ENCODE results near the gene CTDSPL2.
A peak's percentile ranks its signal among the peaks of the same experiment; 100 is the strongest.
"Not testable (repeated sequence)": the region's sequence is repeated elsewhere in the genome, so short reads cannot be mapped to it uniquely, and the experiment has no call there.

CTDSPL2 gene

GRCh38 chr15:44447772-44448376 lies 20.4 kb downstream of the CTDSPL2 start:
- Mint-ChIP-seq H3K9me3 (no peaks in the 10 kb centered on the region), H3K36me3 (ENCODE audit: insufficient read depth) (peaks cover 29% of the 10 kb centered on the region), H3K27me3 (no peaks in the 10 kb centered on the region), H3K4me3 (no peak overlapping the region), H3K4me1 (ENCODE audit: low read depth in 2 of 2) (peaks cover 19 to 37% of the 10 kb centered on the region in 2 donors), H3K27ac (peak overlapping the region in 1 of 2 donors; percentile 59)
- ATAC-seq (replicated peaks): no peak
- DNase-seq: no peak

DNA sequence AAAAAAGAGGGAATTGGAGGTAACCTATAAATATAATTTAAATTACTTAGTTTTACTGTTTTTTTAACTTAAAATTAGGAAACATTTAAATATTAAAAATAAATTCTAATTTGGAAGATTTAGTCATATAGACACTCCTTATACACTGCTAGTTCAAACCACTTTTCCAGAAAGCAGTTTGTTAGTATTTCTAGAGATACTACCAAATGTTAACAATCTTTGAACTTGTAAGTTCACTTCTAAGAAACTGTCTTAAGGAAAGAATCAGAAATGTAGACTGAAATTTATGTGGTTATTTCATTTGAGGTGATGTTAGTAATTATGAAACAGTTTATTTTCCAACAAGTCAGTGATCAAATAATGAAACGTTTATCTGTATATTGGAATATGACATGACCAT lies 22.7 kb downstream of the CTDSPL2 start:
- no peak overlapping the region for H3K4me3 Mint-ChIP-seq
- ATAC-seq (replicated peaks): no peak
- H3K9me3 Mint-ChIP-seq: no peaks in the 10 kb centered on the region
- no peaks in the 10 kb centered on the region for H3K27me3 Mint-ChIP-seq
- no peak for DNase-seq
- peaks cover 17 to 36% of the 10 kb centered on the region in 2 donors for H3K4me1 Mint-ChIP-seq (ENCODE audit: low read depth in 2 of 2)
- no peak overlapping the region for H3K27ac Mint-ChIP-seq
- H3K36me3 Mint-ChIP-seq (ENCODE audit: insufficient read depth): peaks cover 24% of the 10 kb centered on the region

DNA sequence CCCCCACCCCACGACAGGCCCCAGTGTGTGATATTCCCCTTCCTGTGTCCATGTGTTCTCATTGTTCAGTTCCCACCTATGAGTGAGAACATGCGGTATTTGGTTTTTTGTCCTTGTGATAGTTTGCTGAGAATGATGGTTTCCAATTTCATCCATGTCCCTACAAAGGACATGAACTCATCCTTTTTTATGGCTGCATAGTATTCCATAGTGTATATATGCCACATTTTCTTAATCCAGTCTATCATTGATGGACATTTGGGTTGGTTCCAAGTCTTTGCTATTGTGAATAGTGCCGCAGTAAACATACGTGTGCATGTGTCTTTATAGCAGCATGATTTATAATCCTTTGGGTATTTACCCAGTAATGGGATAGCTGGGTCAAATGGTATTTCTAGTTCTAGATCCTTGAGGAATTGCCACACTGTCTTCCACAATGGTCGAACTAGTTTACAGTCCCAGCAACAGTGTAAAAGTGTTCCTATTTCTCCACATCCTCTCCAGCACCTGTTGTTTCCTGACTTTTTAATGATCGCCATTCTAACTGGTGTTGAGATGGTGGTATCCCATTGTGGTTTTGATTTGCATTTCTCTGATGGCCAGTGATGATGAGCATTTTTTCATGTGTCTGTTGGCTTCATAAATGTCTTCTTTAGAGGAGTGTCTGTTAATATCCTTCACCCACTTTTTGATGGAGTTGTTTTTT lies 26.3 kb downstream of the CTDSPL2 start:
- H3K9me3 Mint-ChIP-seq; H3K4me3 Mint-ChIP-seq; DNase-seq; H3K27ac Mint-ChIP-seq; ATAC-seq (replicated peaks); H3K27me3 Mint-ChIP-seq; H3K36me3 Mint-ChIP-seq (ENCODE audit: insufficient read depth): not testable (repeated sequence)
- peaks cover 19 to 56% of the 10 kb centered on the region in 2 donors for H3K4me1 Mint-ChIP-seq (ENCODE audit: low read depth in 2 of 2)

DNA sequence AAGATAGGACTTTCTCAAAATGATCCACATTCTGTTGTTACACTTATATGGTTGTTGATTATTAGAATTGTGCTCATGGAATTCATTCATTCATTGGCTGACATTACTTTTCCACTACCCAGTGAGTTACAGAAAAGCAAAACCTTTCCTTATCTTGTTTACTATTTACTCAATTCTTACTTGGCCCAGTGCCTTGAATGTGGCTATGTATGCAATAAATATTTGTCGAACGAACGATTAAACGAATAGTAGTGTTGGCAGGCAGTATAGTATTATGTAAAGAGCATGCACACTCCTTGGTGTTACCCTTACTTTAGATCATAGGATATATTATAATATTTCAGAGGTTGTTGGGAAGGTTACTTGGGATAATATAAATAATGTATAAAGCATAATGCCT lies 31.0 kb downstream of the CTDSPL2 start:
- H3K36me3 Mint-ChIP-seq (ENCODE audit: insufficient read depth): peaks cover 24% of the 10 kb centered on the region
- peaks cover 13 to 43% of the 10 kb centered on the region in 2 donors for H3K4me1 Mint-ChIP-seq (ENCODE audit: low read depth in 2 of 2)
- no peaks in the 10 kb centered on the region for H3K27me3 Mint-ChIP-seq
- no peaks in the 10 kb centered on the region for H3K9me3 Mint-ChIP-seq
- H3K4me3 Mint-ChIP-seq: no peak overlapping the region
- ATAC-seq (replicated peaks): no peak
- DNase-seq: no peak
- no peak overlapping the region for H3K27ac Mint-ChIP-seq

- Mint-ChIP-seq H3K4me1 (ENCODE audit: low read depth in 2 of 2) (peaks cover 17 to 35% of the 10 kb centered on the region in 2 donors), H3K9me3 (no peaks in the 10 kb centered on the region), H3K36me3 (ENCODE audit: insufficient read depth) (peaks cover 23% of the 10 kb centered on the region), H3K4me3 (no peak overlapping the region), H3K27me3 (no peaks in the 10 kb centered on the region), H3K27ac (peak overlapping the region in 1 of 2 donors; percentile 7)
- ATAC-seq (replicated peaks): peak; percentile 61
- DNase-seq: no peak
These were observed 41.4 kb downstream of the CTDSPL2 start for GRCh38 chr15:44468709-44469385.

- no peaks in the 10 kb centered on the region for H3K9me3 Mint-ChIP-seq
- H3K36me3 Mint-ChIP-seq (ENCODE audit: insufficient read depth): peaks cover 21% of the 10 kb centered on the region
- no peak for DNase-seq
- no peaks in the 10 kb centered on the region for H3K27me3 Mint-ChIP-seq
- no peak for ATAC-seq (replicated peaks)
- no peak overlapping the region for H3K27ac Mint-ChIP-seq
- H3K4me3 Mint-ChIP-seq: no peak overlapping the region
- peaks cover 15 to 30% of the 10 kb centered on the region in 2 donors for H3K4me1 Mint-ChIP-seq (ENCODE audit: low read depth in 2 of 2)
These were observed 44.5 kb downstream of the CTDSPL2 start for GRCh38 chr15:44471885-44472455.

DNA sequence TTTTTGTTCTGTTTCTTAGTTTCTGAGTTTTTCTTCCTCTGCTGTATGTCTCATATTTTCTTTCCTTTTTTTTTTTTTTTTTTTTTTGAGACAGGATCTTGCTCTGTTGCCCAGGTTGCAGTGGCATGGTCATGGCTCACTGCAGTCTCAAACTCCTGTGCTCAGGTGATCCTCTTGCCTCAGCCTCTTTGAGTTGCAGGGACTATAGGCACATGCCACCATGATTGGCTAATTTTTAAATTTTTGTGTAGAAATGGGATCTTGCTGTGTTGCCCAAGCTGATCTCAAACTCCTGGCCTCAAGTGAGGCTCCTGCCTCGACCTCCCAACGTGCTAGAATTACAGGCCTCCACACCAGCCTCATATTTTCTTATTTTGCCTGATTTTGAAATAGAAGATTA lies 51.9 kb downstream of the CTDSPL2 start:
- Mint-ChIP-seq H3K27ac (peak overlapping the region in 1 of 2 donors; percentile 7), H3K9me3 (no peaks in the 10 kb centered on the region), H3K36me3 (ENCODE audit: insufficient read depth) (peaks cover 40% of the 10 kb centered on the region), H3K4me3 (no peak overlapping the region), H3K27me3 (no peaks in the 10 kb centered on the region), H3K4me1 (ENCODE audit: low read depth in 2 of 2) (peaks cover 18 to 25% of the 10 kb centered on the region in 2 donors)
- no peak for ATAC-seq (replicated peaks)
- DNase-seq: no peak

DNA sequence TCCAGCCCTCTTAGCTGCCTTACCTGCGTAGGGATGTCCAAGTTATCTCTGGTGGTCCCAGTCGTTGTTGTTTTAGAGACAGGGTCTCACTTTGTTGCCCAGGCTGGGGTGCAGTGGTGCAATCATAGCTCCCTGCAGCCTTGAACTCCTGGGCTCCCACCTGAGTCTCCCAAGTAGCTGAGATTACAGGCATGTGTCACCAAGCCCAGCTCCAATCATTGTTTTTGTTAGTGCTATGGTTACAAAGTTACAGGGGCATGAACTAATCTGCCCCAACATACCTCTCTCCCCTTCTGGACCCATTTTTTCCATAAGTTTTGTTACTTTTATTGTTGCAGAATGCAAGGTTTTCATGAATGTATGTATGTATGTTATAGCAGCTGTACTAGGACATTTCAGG lies 54.7 kb downstream of the CTDSPL2 start:
- Mint-ChIP-seq H3K9me3 (no peaks in the 10 kb centered on the region), H3K4me1 (ENCODE audit: low read depth in 2 of 2) (peaks cover 18 to 25% of the 10 kb centered on the region in 2 donors), H3K4me3 (no peak overlapping the region), H3K36me3 (ENCODE audit: insufficient read depth) (peaks cover 44% of the 10 kb centered on the region), H3K27me3 (no peaks in the 10 kb centered on the region), H3K27ac (peak overlapping the region in 1 of 2 donors; percentile 3)
- ATAC-seq (replicated peaks) (no peak), DNase-seq (no peak)

DNA sequence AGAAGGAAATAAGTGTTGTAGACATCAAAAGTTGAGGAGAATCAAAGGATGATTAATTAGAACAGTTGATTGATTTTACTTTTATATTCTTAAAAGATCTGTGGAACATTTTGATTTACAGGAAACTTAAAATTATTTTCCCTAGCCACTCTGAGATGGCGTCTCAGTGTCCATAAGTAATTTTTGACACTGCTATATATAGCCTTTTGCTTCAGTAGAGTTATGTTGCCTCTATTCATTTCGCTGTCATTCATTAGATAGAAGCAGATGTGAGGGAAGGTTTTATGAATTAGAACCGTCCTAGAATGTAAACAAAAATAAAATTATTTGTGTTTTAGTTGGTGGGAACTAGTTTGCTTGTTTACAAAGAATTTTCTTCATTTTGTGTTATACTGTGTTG lies 58.5 kb downstream of the CTDSPL2 start:
- DNase-seq (no peak), ATAC-seq (replicated peaks) (no peak)
- peaks cover 55% of the 10 kb centered on the region for H3K36me3 Mint-ChIP-seq (ENCODE audit: insufficient read depth)
- no peaks in the 10 kb centered on the region for H3K27me3 Mint-ChIP-seq
- peaks cover 9 to 21% of the 10 kb centered on the region in 2 donors for H3K4me1 Mint-ChIP-seq (ENCODE audit: low read depth in 2 of 2)
- H3K4me3 Mint-ChIP-seq: no peak overlapping the region
- H3K27ac Mint-ChIP-seq: peak overlapping the region; percentile 69 to 77
- H3K9me3 Mint-ChIP-seq: no peaks in the 10 kb centered on the region

DNA sequence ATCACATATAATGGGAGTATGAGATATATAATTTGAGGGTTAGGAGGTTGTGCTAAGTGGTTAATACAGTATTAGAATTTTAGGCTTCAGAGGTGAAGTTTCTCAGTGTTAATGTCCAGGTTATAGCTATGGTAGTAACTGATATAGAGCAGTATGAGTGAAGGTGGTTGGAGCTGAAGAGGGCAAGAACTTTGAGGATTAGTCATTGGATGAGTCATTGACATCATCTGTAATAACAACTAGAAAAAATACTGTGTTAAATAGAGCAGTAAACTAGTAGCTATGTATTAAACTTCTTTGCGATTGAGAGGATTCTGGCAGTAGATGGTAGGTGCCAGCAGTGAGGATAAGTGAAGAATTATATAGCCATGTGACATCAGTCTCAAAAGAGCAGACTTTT lies 62.0 kb downstream of the CTDSPL2 start:
- ATAC-seq (replicated peaks) (no peak), DNase-seq (no peak)
- peaks cover 1 to 7% of the 10 kb centered on the region in 2 donors for H3K4me1 Mint-ChIP-seq (ENCODE audit: low read depth in 2 of 2)
- H3K27me3 Mint-ChIP-seq: no peaks in the 10 kb centered on the region
- H3K9me3 Mint-ChIP-seq: no peaks in the 10 kb centered on the region
- H3K36me3 Mint-ChIP-seq (ENCODE audit: insufficient read depth): peaks cover 58% of the 10 kb centered on the region
- no peak overlapping the region for H3K4me3 Mint-ChIP-seq
- H3K27ac Mint-ChIP-seq: peak overlapping the region; percentile 6 to 16

DNA sequence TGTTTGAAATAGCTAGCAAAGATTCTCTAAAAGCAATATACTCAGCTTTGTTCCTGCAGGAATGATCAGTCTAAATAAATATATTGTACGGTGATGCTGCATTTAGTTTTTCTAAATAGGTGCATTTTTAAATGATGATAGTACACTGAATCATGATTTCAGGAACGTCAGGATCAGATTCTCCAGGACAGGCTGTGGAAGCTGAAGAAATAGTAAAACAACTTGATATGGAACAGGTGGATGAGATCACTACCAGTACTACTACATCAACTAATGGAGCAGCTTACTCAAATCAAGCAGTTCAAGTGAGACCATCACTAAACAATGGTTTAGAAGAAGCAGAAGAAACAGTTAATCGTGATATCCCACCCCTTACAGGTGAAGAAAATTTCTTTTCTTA lies 63.2 kb downstream of the CTDSPL2 start:
- Mint-ChIP-seq H3K27me3 (no peaks in the 10 kb centered on the region), H3K4me3 (no peak overlapping the region), H3K36me3 (ENCODE audit: insufficient read depth) (peaks cover 62% of the 10 kb centered on the region), H3K9me3 (no peaks in the 10 kb centered on the region), H3K4me1 (ENCODE audit: low read depth in 2 of 2) (peaks cover 1 to 7% of the 10 kb centered on the region in 2 donors), H3K27ac (no peak overlapping the region)
- no peak for ATAC-seq (replicated peaks)
- DNase-seq: no peak

GRCh38 chr15:44492040-44492439 lies 64.6 kb downstream of the CTDSPL2 start:
- no peaks in the 10 kb centered on the region for H3K9me3 Mint-ChIP-seq
- DNase-seq: no peak
- peaks cover 61% of the 10 kb centered on the region for H3K36me3 Mint-ChIP-seq (ENCODE audit: insufficient read depth)
- no peak overlapping the region for H3K4me3 Mint-ChIP-seq
- peaks cover 1 to 7% of the 10 kb centered on the region in 2 donors for H3K4me1 Mint-ChIP-seq (ENCODE audit: low read depth in 2 of 2)
- H3K27me3 Mint-ChIP-seq: no peaks in the 10 kb centered on the region
- ATAC-seq (replicated peaks): no peak
- H3K27ac Mint-ChIP-seq: no peak overlapping the region

DNA sequence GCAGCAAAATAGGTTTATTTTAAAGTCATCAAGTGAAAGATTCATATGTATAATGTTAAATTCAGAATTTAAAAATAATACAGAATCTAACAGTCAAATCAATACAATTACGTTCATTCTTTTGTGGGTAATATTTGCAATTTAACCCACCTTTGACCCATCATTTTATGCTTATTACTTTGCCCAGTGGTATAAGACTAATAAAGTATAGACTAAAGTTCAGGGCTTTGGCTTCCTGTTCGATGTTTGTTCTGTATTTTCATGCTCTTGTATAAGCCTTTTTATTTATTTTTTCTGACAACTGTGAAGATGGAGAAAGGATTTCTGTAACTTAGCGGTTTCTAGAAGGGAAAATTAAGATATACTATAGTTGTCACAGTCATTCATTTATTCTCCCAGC lies 65.2 kb downstream of the CTDSPL2 start:
- H3K36me3 Mint-ChIP-seq (ENCODE audit: insufficient read depth): peaks cover 55% of the 10 kb centered on the region

More for the DNA sequence above, 65.2 kb downstream of the CTDSPL2 start:
- Mint-ChIP-seq H3K4me3 (no peak overlapping the region), H3K9me3 (no peaks in the 10 kb centered on the region), H3K27me3 (no peaks in the 10 kb centered on the region), H3K4me1 (ENCODE audit: low read depth in 2 of 2) (peaks cover under 1 to 1% of the 10 kb centered on the region in 2 donors), H3K27ac (peak overlapping the region in 1 of 2 donors; percentile 44)
- no peak for ATAC-seq (replicated peaks)
- DNase-seq: no peak

Data from effector memory CD8-positive, alpha-beta T cell (primary cell).